ENCODE data around the gene TMED8.

- TF ChIP-seq GRHL2 (CRISPR knock-in tag; IDR thresholded peaks at IDR 0.05; ENCODE audit: insufficient replicate concordance, severe bottlenecking): no peak
- no peak for TF ChIP-seq ATF1 (CRISPR knock-in tag; IDR thresholded peaks at IDR 0.05)
Observed at GRCh38 chr14:77316872-77317301, 60.0 kb downstream of the TMED8 start.

All from WTC11 (cell line).